Esophagus muscularis mucosa (tissue), 4 donors: ENCODE measurements around the gene CDC42EP4.

Experiments used
- CTCF ChIP-seq, 3 experiments: fragments of 200-600 bp in 2 of 3; fragments of 450-650 bp in 1 of 3; sonication (generic) in 2 of 3; IDR thresholded peaks; one replicate each; pipeline ENCODE4 v1.5.1; 2017 to 2019; ENCODE audit warnings: antibody characterized with exemption in 3 of 3, mild to moderate bottlenecking in 2 of 3, moderate library complexity in 1 of 3
- EP300 ChIP-seq: sonication (generic); formaldehyde crosslinking; IDR thresholded peaks from one replicate; pipeline ENCODE4 v1.6.1; 2017; ENCODE audit warnings: antibody characterized with exemption
- POLR2A ChIP-seq: fragments of 450-650 bp; IDR thresholded peaks from one replicate; pipeline ENCODE4 v1.6.1; 2017; ENCODE audit warnings: antibody characterized with exemption, moderate library complexity, mild to moderate bottlenecking, low read depth
- POLR2AphosphoS5 ChIP-seq, 2 donors: sonication (generic); formaldehyde crosslinking; IDR thresholded peaks; one replicate each; pipeline ENCODE4 v1.6.1; 2017; ENCODE audit warnings: antibody characterized with exemption in 2 of 2

GRCh38 chr17:73284906-73285602, 26.7 kb downstream of the CDC42EP4 start:
- no peak for TF ChIP-seq CTCF (IDR thresholded peaks at IDR 0.05)
- no peak for TF ChIP-seq POLR2A
- no peak for TF ChIP-seq EP300
- no peak for TF ChIP-seq POLR2AphosphoS5 (IDR thresholded peaks at IDR 0.05)
